HepG2 (cell line): Measurements from ENCODE around the gene USP5. TPM values are rescaled to one million over a fixed set of nuclear protein-coding genes. Genes with fewer than 3 reads are reported as not detected.

ENCODE experiments used
- ARHGAP35 ChIP-seq: sonication (generic); formaldehyde crosslinking; IDR thresholded peaks from 2 replicates; pipeline ENCODE4 v1.9.0; 2022; ENCODE audit warnings: mild to moderate bottlenecking, inconsistent platforms, moderate library complexity, missing genetic modification reagents, borderline replicate concordance
- ARID2 ChIP-seq: sonication (generic); formaldehyde crosslinking; IDR thresholded peaks from 2 replicates; pipeline ENCODE4 v1.8.1; 2022; ENCODE audit warnings: mild to moderate bottlenecking, missing genetic modification reagents, borderline replicate concordance
- ARNT ChIP-seq: fragments of 450-650 bp; IDR thresholded peaks from 2 replicates; pipeline ENCODE4 v1.6.1; 2017
- ATRX ChIP-seq: sonication (generic); formaldehyde crosslinking; IDR thresholded peaks from 2 replicates; pipeline ENCODE4 v1.4.0; 2020; ENCODE audit warnings: missing genetic modification reagents, borderline replicate concordance
- BHLHE40 ChIP-seq: IDR thresholded peaks from 2 replicates; pipeline ENCODE4 v1.6.1; 2011; ENCODE audit warnings: low read length, improper control_type of control experiment
- ELF3 ChIP-seq: IDR thresholded peaks from 2 replicates; pipeline ENCODE4 v1.6.1; 2016; ENCODE audit warnings: missing genetic modification reagents, missing compliant biosample characterization
- ETV5 ChIP-seq: IDR thresholded peaks from 2 replicates; pipeline ENCODE4 v1.6.1; 2018; ENCODE audit warnings: missing biosample characterization, missing genetic modification reagents, inconsistent platforms, borderline replicate concordance
- FLYWCH1 ChIP-seq: sonication (generic); formaldehyde crosslinking; IDR thresholded peaks from 2 replicates; pipeline ENCODE4 v1.8.1; 2023; ENCODE audit warnings: mild to moderate bottlenecking, missing genetic modification reagents
- GFI1 ChIP-seq: sonication (generic); formaldehyde crosslinking; IDR thresholded peaks from 2 replicates; pipeline ENCODE4 v1.5.0; 2020; ENCODE audit warnings: missing genetic modification reagents, mild to moderate bottlenecking, borderline replicate concordance
- HNF4G ChIP-seq, 2 experiments: sonication (generic) in 1 of 2; formaldehyde crosslinking in 1 of 2; IDR thresholded peaks; 2 replicates each; pipeline versions ENCODE4 v1.4.0 to v1.6.1; 2011 to 2020; ENCODE audit warnings: borderline replicate concordance in 2 of 2, low read depth in 2 of 2, mild to moderate bottlenecking in 2 of 2, low read length in 1 of 2, missing genetic modification reagents in 1 of 2, moderate library complexity in 1 of 2
- IRF2 ChIP-seq: IDR thresholded peaks from 2 replicates; pipeline ENCODE4 v1.6.1; 2018; ENCODE audit warnings: missing genetic modification reagents, missing compliant biosample characterization
- KMT2A ChIP-seq: sonication (generic); formaldehyde crosslinking; IDR thresholded peaks from 2 replicates; pipeline ENCODE4 v1.4.0; 2020; ENCODE audit warnings: missing genetic modification reagents
- NR2F6 ChIP-seq, 2 experiments: IDR thresholded peaks; 2 replicates each; pipeline ENCODE4 v1.6.1; 2016; ENCODE audit warnings: antibody characterized with exemption in 1 of 2, mild to moderate bottlenecking in 1 of 2
- PHF5A ChIP-seq: IDR thresholded peaks from one replicate; pipeline ENCODE4 v1.6.1; 2018; ENCODE audit warnings: low read depth, missing genetic modification reagents; ENCODE audit not compliant: unreplicated experiment
- RFX1 ChIP-seq: fragments of 450-650 bp; IDR thresholded peaks from 2 replicates; pipeline ENCODE4 v1.6.1; 2017
- RFXANK ChIP-seq: IDR thresholded peaks from 2 replicates; pipeline ENCODE4 v1.6.1; 2016
- SALL2 ChIP-seq: sonication (generic); formaldehyde crosslinking; IDR thresholded peaks from 2 replicates; pipeline ENCODE4 v1.8.1; 2023; ENCODE audit warnings: mild to moderate bottlenecking, missing genetic modification reagents, inconsistent platforms
- SIX1 ChIP-seq: sonication (generic); formaldehyde crosslinking; IDR thresholded peaks from 2 replicates; pipeline ENCODE4 v1.4.0; 2020; ENCODE audit warnings: missing genetic modification reagents, borderline replicate concordance
- SOX6 ChIP-seq, 2 experiments: fragments of 450-650 bp in 1 of 2; sonication (generic) in 1 of 2; formaldehyde crosslinking in 1 of 2; IDR thresholded peaks; 2 replicates each; pipeline versions ENCODE4 v1.4.0 to v1.6.1; 2017 to 2020; ENCODE audit warnings: antibody characterized with exemption in 1 of 2, mild to moderate bottlenecking in 1 of 2, missing genetic modification reagents in 1 of 2
- TAF1 ChIP-seq: sonication (generic); formaldehyde crosslinking; IDR thresholded peaks from 2 replicates; pipeline ENCODE4 v1.4.0; 2020; ENCODE audit warnings: missing genetic modification reagents
- ZNF562 ChIP-seq: sonication (generic); formaldehyde crosslinking; IDR thresholded peaks from 2 replicates; pipeline ENCODE4 v1.8.0; 2022; ENCODE audit warnings: missing genetic modification reagents, borderline replicate concordance
- ZNF670 ChIP-seq: sonication (generic); formaldehyde crosslinking; IDR thresholded peaks from 2 replicates; pipeline ENCODE4 v1.8.0; 2022; ENCODE audit warnings: mild to moderate bottlenecking, missing genetic modification reagents, borderline replicate concordance
- ZNF703 ChIP-seq: sonication (generic); formaldehyde crosslinking; IDR thresholded peaks from 2 replicates; pipeline ENCODE4 v1.5.1; 2020; ENCODE audit warnings: missing genetic modification reagents, mild to moderate bottlenecking, moderate library complexity, borderline replicate concordance
- ZNF749 ChIP-seq: sonication (generic); formaldehyde crosslinking; IDR thresholded peaks from 2 replicates; pipeline ENCODE4 v1.8.0; 2022; ENCODE audit warnings: mild to moderate bottlenecking, missing genetic modification reagents, moderate library complexity, borderline replicate concordance
- polyA plus RNA-seq, 8 experiments: library from polyadenylated mRNA; depleted of rRNA in 3 of 8; stranded (reverse) in 7 of 8; unstranded in 1 of 8; fragments of >200 nt; fragmentation: Illumina TruSeq in 4 of 8; extraction: Trizol in 4 of 8; gene quantifications; 2 replicates each; pipeline versions ENCODE4 v1.2.1 to v1.2.3, GENCODE V29; 2011 to 2016; ENCODE audit warnings: low read depth in 4 of 8, missing spikeins in 1 of 8, mixed read lengths in 1 of 8; ENCODE audit not compliant: insufficient read depth in 1 of 8
- total RNA-seq, 5 experiments: library from RNA; depleted of rRNA; stranded (reverse); fragments of >200 nt; fragmentation: Illumina TruSeq; extraction: Trizol; gene quantifications; 2 replicates each; pipeline ENCODE4 v1.2.3, GENCODE V29; 2016; ENCODE audit warnings: low read depth in 1 of 5
- TF ChIP-seq, protein P1 (sequence below): sonication (generic); formaldehyde crosslinking; IDR thresholded peaks from 2 replicates; pipeline ENCODE4 v1.8.1; 2022; ENCODE audit warnings: low read depth, mild to moderate bottlenecking, missing genetic modification reagents
- TF ChIP-seq, protein P2 (sequence below): sonication (generic); formaldehyde crosslinking; IDR thresholded peaks from 2 replicates; pipeline ENCODE4 v1.4.0; 2020; ENCODE audit warnings: missing genetic modification reagents

The USP5 gene
- total and polyA plus RNA-seq, 2 of the 13 experiments (the other 11 are each of a cell fraction or from before 2014, with no cell fraction given), result 39.6 to 56.0 TPM

DNA sequence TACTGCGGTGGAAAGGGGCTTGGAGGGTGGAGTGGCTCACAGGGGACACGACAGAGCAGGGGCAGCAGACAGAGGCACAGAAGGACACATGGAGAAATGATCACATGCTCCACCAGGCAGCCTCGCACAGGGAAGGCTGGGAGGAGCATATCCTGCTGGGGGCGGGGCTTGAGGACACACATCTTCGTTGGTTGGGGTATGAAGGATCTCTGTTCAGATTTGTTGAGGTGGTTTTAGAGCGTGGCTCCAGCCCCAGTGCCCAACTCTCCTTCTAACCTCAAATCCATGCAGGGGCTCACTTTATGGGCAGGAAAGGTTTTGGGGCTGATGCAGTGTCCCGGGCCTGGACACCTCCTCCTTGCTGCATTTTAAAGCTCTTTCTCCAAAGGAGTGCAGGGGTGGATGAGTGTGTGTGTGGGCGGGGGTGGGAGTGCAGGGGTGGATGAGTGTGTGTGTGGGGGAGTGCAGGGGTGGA is 24.5 kb upstream of the USP5 start (continued):
- TF ChIP-seq, protein P1, sequence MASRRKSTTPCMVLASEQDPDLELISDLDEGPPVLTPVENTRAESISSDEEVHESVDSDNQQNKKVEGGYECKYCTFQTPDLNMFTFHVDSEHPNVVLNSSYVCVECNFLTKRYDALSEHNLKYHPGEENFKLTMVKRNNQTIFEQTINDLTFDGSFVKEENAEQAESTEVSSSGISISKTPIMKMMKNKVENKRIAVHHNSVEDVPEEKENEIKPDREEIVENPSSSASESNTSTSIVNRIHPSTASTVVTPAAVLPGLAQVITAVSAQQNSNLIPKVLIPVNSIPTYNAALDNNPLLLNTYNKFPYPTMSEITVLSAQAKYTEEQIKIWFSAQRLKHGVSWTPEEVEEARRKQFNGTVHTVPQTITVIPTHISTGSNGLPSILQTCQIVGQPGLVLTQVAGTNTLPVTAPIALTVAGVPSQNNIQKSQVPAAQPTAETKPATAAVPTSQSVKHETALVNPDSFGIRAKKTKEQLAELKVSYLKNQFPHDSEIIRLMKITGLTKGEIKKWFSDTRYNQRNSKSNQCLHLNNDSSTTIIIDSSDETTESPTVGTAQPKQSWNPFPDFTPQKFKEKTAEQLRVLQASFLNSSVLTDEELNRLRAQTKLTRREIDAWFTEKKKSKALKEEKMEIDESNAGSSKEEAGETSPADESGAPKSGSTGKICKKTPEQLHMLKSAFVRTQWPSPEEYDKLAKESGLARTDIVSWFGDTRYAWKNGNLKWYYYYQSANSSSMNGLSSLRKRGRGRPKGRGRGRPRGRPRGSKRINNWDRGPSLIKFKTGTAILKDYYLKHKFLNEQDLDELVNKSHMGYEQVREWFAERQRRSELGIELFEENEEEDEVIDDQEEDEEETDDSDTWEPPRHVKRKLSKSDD, result no peak
- TF ChIP-seq GFI1 (CRISPR knock-in tag), result no peak
- no peak for TF ChIP-seq HNF4G (IDR thresholded peaks at IDR 0.05; ENCODE audit: borderline replicate concordance, low read depth, low read length)
- no peak for TF ChIP-seq HNF4G (CRISPR knock-in tag; IDR thresholded peaks at IDR 0.05; ENCODE audit: borderline replicate concordance, low read depth)
- no peak for TF ChIP-seq ARHGAP35 (CRISPR knock-in tag)
- no peak for TF ChIP-seq SIX1 (CRISPR knock-in tag)
- no peak for TF ChIP-seq ARID2 (CRISPR knock-in tag)
- no peak for TF ChIP-seq RFX1
- TF ChIP-seq SOX6 (IDR thresholded peaks at IDR 0.05), result no peak
- no peak for TF ChIP-seq SOX6 (CRISPR knock-in tag; IDR thresholded peaks at IDR 0.05)
- TF ChIP-seq ZNF703 (CRISPR knock-in tag), result no peak
- no peak for TF ChIP-seq ZNF562 (CRISPR knock-in tag)
- peak; percentile 10; the same call in 1 of the 2 replicates for TF ChIP-seq ETV5 (CRISPR knock-in tag)
- TF ChIP-seq IRF2 (CRISPR knock-in tag), result no peak
- no peak for TF ChIP-seq SALL2 (CRISPR knock-in tag)
- TF ChIP-seq ZNF670 (CRISPR knock-in tag), result no peak
- TF ChIP-seq, protein P2, sequence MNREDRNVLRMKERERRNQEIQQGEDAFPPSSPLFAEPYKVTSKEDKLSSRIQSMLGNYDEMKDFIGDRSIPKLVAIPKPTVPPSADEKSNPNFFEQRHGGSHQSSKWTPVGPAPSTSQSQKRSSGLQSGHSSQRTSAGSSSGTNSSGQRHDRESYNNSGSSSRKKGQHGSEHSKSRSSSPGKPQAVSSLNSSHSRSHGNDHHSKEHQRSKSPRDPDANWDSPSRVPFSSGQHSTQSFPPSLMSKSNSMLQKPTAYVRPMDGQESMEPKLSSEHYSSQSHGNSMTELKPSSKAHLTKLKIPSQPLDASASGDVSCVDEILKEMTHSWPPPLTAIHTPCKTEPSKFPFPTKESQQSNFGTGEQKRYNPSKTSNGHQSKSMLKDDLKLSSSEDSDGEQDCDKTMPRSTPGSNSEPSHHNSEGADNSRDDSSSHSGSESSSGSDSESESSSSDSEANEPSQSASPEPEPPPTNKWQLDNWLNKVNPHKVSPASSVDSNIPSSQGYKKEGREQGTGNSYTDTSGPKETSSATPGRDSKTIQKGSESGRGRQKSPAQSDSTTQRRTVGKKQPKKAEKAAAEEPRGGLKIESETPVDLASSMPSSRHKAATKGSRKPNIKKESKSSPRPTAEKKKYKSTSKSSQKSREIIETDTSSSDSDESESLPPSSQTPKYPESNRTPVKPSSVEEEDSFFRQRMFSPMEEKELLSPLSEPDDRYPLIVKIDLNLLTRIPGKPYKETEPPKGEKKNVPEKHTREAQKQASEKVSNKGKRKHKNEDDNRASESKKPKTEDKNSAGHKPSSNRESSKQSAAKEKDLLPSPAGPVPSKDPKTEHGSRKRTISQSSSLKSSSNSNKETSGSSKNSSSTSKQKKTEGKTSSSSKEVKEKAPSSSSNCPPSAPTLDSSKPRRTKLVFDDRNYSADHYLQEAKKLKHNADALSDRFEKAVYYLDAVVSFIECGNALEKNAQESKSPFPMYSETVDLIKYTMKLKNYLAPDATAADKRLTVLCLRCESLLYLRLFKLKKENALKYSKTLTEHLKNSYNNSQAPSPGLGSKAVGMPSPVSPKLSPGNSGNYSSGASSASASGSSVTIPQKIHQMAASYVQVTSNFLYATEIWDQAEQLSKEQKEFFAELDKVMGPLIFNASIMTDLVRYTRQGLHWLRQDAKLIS, result no peak
- TF ChIP-seq ELF3 (CRISPR knock-in tag), result peak; percentile 20; the same call in 1 of the 2 replicates
- TF ChIP-seq FLYWCH1 (CRISPR knock-in tag), result no peak
- no peak for TF ChIP-seq ZNF749 (CRISPR knock-in tag)
- no peak for TF ChIP-seq KMT2A (CRISPR knock-in tag)
- no peak for TF ChIP-seq NR2F6 (IDR thresholded peaks at IDR 0.05)
- TF ChIP-seq NR2F6 (CRISPR knock-in tag; IDR thresholded peaks at IDR 0.05), result no peak
- no peak for TF ChIP-seq ATRX (CRISPR knock-in tag)
- TF ChIP-seq PHF5A (CRISPR knock-in tag), result no peak
- peak; percentile 35; the same call in 1 of the 2 replicates for TF ChIP-seq TAF1 (CRISPR knock-in tag)
- no peak for TF ChIP-seq RFXANK (CRISPR knock-in tag)
- TF ChIP-seq BHLHE40, result no peak
- TF ChIP-seq ARNT, result no peak
